Peyer's patch (tissue), 4 donors: ENCODE measurements around the gene CREBBP. TPM values are rescaled to one million over a fixed set of nuclear protein-coding genes. Genes with fewer than 3 reads are reported as not detected.

Experiments used
- DNase-seq, 3 donors: peaks; one replicate each; pipeline ENCODE4 v3.0.0-alpha.2; 2017 to 2019
- H3K27ac ChIP-seq, 4 donors: fragments of 200-600 bp; sonication (generic); one replicate each; pipeline ENCODE4 v1.5.1; 2016 to 2019
- H3K27me3 ChIP-seq, 2 donors: fragments of 200-600 bp; sonication (generic); one replicate each; pipeline ENCODE4 v1.5.1; 2019
- H3K36me3 ChIP-seq, 3 donors: fragments of 200-600 bp; sonication (generic); one replicate each; pipeline ENCODE4 v1.5.1; 2016 to 2019
- H3K4me1 ChIP-seq, 4 donors: fragments of 200-600 bp; sonication (generic); one replicate each; pipeline ENCODE4 v1.5.1; 2016 to 2019
- H3K4me3 ChIP-seq, 4 donors: fragments of 200-600 bp; sonication (generic); 1 replicate in 3 of 4; 2 replicates in 1 of 4; pipeline ENCODE4 v1.5.1; 2016 to 2019; ENCODE audit warnings: mild to moderate bottlenecking in 1 of 4
- H3K9me3 ChIP-seq, 4 donors: fragments of 200-600 bp; sonication (generic); one replicate each; pipeline ENCODE4 v1.5.1; 2016 to 2019; ENCODE audit warnings: mild to moderate bottlenecking in 1 of 4
- POLR2A ChIP-seq, 2 donors: fragments of 450-650 bp; IDR thresholded peaks; one replicate each; pipeline ENCODE4 v1.5.1; 2017; ENCODE audit warnings: antibody characterized with exemption in 2 of 2, mild to moderate bottlenecking in 2 of 2, moderate library complexity in 2 of 2
- total RNA-seq, 4 donors: library from RNA; depleted of rRNA; stranded (reverse); fragments of >200 nt; gene quantifications; one replicate each; pipeline ENCODE4 v1.1.0, GENCODE V29; 2016
- TF ChIP-seq, protein P1 (sequence below), 6 experiments: fragments of 450-650 bp in 4 of 6; fragments of 200-600 bp in 2 of 6; sonication (generic) in 1 of 6; IDR thresholded peaks; one replicate each; pipeline ENCODE4 v1.5.1; 2017 to 2019; ENCODE audit warnings: antibody characterized with exemption in 6 of 6, mild to moderate bottlenecking in 3 of 6, moderate library complexity in 1 of 6

Gene CREBBP
- total RNA-seq, 4 donors from 2014 or later = 84.2 to 238 (median 140) TPM

DNA sequence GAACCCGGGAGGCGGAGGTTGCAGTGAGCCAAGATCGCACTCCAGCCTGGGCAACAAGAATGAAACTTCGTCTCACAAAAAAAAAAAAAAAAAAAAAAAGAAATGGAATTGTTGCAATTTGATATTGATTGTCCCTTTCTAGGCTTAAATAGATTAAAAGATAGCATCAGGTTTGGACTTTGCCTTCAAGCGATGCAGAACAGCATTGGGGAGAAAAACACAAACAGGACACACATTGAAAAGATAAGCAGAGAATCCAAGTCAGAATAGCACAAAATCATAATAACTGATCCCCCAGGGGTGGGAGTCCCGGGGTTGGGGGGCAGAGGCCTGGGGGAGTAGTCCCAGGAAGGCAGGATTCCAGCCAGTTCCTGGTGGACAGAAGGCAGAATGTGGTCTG is 3.9 kb upstream of the CREBBP start:
- H3K4me3 ChIP-seq = no peak overlapping the region
- no peaks in the 10 kb centered on the region for H3K9me3 ChIP-seq
- DNase-seq = no peak
- no peak for TF ChIP-seq POLR2A (IDR thresholded peaks at IDR 0.05)
- TF ChIP-seq, protein P1, sequence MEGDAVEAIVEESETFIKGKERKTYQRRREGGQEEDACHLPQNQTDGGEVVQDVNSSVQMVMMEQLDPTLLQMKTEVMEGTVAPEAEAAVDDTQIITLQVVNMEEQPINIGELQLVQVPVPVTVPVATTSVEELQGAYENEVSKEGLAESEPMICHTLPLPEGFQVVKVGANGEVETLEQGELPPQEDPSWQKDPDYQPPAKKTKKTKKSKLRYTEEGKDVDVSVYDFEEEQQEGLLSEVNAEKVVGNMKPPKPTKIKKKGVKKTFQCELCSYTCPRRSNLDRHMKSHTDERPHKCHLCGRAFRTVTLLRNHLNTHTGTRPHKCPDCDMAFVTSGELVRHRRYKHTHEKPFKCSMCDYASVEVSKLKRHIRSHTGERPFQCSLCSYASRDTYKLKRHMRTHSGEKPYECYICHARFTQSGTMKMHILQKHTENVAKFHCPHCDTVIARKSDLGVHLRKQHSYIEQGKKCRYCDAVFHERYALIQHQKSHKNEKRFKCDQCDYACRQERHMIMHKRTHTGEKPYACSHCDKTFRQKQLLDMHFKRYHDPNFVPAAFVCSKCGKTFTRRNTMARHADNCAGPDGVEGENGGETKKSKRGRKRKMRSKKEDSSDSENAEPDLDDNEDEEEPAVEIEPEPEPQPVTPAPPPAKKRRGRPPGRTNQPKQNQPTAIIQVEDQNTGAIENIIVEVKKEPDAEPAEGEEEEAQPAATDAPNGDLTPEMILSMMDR (IDR thresholded peaks at IDR 0.05) = no peak
- H3K36me3 ChIP-seq = no peaks in the 10 kb centered on the region
- no peak overlapping the region for H3K27ac ChIP-seq
- H3K27me3 ChIP-seq = no peaks in the 10 kb centered on the region
- peaks cover 0 to 7% (median 0%) of the 10 kb centered on the region in 4 donors for H3K4me1 ChIP-seq

DNA sequence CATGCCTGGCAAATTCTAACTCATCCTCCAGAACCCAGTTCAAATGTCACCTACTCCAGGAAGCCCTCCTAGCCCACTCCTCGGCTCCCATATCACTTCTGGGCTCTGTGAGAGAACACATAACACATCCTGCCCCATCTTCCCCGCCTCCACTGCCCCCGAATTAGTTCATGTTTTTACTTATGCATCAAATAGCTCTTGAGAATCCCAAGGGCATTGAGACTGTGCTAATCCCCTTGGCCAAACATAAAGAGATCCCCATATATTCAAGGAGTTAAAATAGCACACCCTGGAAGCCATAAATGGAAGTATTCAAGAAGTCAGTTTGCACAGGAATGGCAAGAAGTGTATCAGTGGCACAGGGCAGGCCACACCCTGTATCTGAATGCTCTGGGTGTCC is 2.0 kb upstream of the CREBBP start:
- TF ChIP-seq, protein P1 (IDR thresholded peaks at IDR 0.05) = no peak
- no peak for TF ChIP-seq POLR2A (IDR thresholded peaks at IDR 0.05)
- Histone ChIP-seq H3K9me3 (no peaks in the 10 kb centered on the region), H3K4me3 (no peak overlapping the region), H3K36me3 (no peaks in the 10 kb centered on the region), H3K27me3 (no peaks in the 10 kb centered on the region), H3K27ac (no peak overlapping the region), H3K4me1 (peaks cover 0 to 13% (median 9%) of the 10 kb centered on the region in 4 donors)
- DNase-seq = no peak

DNA sequence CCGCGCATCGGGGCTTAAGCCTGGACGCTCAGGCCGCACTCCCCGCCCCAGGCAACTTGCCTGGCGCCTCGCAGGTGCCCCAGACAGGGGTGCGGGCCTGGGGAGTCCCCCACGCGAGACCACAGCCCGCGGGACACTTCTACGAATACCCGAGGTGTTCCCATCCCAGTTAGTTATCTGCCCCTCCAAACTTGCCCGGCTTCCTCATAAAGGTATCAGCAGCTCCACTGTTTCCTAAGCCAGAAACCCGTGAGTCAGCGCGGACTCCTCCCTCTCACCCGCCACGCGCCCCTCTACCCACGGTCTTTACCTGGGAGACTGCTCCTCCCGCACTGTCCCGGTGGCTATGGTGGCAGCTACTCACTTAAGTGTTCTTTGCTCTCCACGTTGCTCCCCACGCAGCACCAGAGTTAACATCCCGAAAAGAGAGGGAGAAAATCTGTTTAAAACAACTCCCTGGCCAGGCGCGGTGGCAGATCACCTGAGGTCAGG is 1.0 kb upstream of the CREBBP start:
- H3K27ac ChIP-seq = peak overlapping the region in 1 of 4 donors; percentile 85
- H3K36me3 ChIP-seq = no peaks in the 10 kb centered on the region
- no peak for DNase-seq
- TF ChIP-seq POLR2A (IDR thresholded peaks at IDR 0.05) = no peak
- TF ChIP-seq, protein P1 (IDR thresholded peaks at IDR 0.05) = no peak
- no peaks in the 10 kb centered on the region for H3K9me3 ChIP-seq
- H3K27me3 ChIP-seq = no peaks in the 10 kb centered on the region
- peaks cover 0 to 22% (median 14%) of the 10 kb centered on the region in 4 donors for H3K4me1 ChIP-seq
- H3K4me3 ChIP-seq = peak overlapping the region; percentile 55 to 93 (median 90)

DNA sequence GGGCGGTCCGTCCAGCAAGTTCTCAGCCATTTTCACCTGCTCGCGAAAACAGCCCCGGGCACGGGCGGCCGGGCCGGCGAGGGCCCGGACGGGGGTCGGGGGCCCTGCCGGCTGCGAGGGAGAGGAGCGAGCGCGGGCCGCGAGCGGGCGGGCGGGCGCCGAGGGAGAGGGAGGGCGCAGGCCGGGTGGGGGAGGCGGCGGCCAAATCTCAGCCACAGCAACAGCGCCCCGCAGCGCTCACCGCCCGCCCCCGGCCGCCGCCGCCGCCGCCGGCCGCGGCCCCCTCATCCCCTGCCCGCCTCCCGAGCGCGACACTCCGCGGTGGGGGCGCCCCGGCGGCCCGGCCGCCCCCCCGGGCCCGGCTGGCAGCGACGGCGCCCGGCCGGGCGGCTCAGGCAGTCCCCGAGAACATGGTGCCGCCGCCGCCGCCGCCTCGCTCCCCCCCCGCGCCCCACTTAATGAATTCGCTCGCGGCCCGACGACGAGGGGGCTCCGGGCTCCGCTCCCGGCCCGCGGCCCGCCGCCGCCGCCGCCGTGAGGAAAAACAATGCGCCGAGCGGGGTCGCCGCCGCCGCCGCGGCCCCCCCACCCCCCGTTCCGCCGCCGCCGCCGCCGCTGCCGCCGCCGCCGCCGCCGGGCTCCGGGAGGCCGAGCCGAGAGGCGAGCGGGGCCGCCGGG is 487 bp downstream of the CREBBP start:
- no peaks in the 10 kb centered on the region for H3K9me3 ChIP-seq
- peak overlapping the region; percentile 87 to 95 (median 92) for H3K4me3 ChIP-seq
- H3K4me1 ChIP-seq = peaks cover 0 to 35% (median 14%) of the 10 kb centered on the region in 4 donors
- H3K36me3 ChIP-seq = no peaks in the 10 kb centered on the region
- H3K27ac ChIP-seq = peak overlapping the region; percentile 84 to 98 (median 85)
- peak; percentile 70 to 88 (median 85) for DNase-seq
- no peak for TF ChIP-seq POLR2A (IDR thresholded peaks at IDR 0.05)
- TF ChIP-seq, protein P1 (IDR thresholded peaks at IDR 0.05) = peak in 3 of 6 experiments; percentile 4 to 32 (median 8)
- H3K27me3 ChIP-seq = no peaks in the 10 kb centered on the region

DNA sequence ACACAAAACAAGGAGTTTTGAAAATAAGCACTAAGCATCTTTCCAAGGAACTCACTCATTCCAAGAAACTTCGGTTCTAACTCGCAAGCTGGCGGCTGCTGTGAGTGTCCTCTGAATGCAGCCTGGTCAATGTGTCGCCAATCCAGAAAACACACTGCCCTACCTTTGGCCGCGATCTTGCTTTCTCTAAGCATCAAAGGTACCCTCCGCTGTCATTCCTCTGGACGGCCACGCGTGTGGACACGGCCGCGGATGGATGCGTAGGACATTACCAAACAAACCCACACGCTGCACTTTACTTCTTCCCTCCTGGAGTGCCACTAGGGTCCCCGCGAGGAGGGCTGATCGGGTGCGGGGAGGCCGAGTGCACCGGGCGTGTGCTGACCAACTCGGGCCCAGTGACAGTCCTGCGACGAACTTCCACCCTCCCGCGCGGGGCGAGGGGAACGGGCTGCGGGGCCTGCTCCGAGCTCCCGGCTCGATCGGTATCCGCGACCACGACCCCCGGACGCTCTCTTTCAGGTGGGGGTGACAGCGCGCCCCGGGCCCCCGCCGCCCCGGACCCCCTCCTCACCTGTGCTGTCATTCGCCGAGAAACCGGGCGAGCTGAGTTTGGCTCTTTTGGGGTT is 1.1 kb downstream of the CREBBP start:
- peaks cover 0 to 42% (median 17%) of the 10 kb centered on the region in 4 donors for H3K4me1 ChIP-seq
- H3K36me3 ChIP-seq = no peaks in the 10 kb centered on the region
- H3K27me3 ChIP-seq = no peaks in the 10 kb centered on the region
- H3K27ac ChIP-seq = peak overlapping the region; percentile 47 to 98 (median 85)
- peak in 2 of 3 donors; percentile 65 to 66 for DNase-seq
- peak overlapping the region; percentile 87 to 95 (median 92) for H3K4me3 ChIP-seq
- TF ChIP-seq, protein P1 (IDR thresholded peaks at IDR 0.05) = peak in 2 of 6 experiments; percentile 9 to 25
- TF ChIP-seq POLR2A (IDR thresholded peaks at IDR 0.05) = no peak
- no peaks in the 10 kb centered on the region for H3K9me3 ChIP-seq
